IMR-90 (cell line): ENCODE results near the gene RUSF1. TPM values are rescaled to one million over a fixed set of nuclear protein-coding genes. Genes with fewer than 3 reads are reported as not detected.

Source experiments
- ATAC-seq: fragments of 200-7000 bp; cut with Tn5 transposase; 2 replicates; pipeline ENCODE4 v1.9.1; 2020; ENCODE audit warnings: low read depth, mild to moderate bottlenecking, moderate library complexity
- BruUV-seq: library from RNA; stranded (reverse); fragments of 400-500 nt; replicated peaks from 2 replicates; lab custom pipeline; 2021; lab: Mats Ljungman, UMichigan
- CTCF ChIA-PET: fragments of 300-600 bp; formaldehyde crosslinking; extraction: SDS; loops from one replicate; lab custom pipeline; 2021; ENCODE audit warnings: antibody characterized with exemption; lab: Yijun Ruan, JAX
- POLR2A ChIA-PET: fragments of 300-600 bp; sonication (Branson Sonifier 250); formaldehyde crosslinking; loops from one replicate; lab custom pipeline; 2022; ENCODE audit warnings: antibody characterized with exemption; ENCODE audit not compliant: unreplicated experiment; lab: Charles Lee
- DNase-seq: peaks from one replicate; pipeline ENCODE4 v3.0.0; 2013
- H2AFZ ChIP-seq: replicated peaks from 2 replicates; pipeline ENCODE3; 2013; ENCODE audit warnings: low read length, mild to moderate bottlenecking; ENCODE audit not compliant: poor library complexity
- H2AK5ac ChIP-seq: 2 replicates; pipeline ENCODE4 v1.6.1; 2013; ENCODE audit warnings: low read depth, low read length, inconsistent platforms
- H2AK9ac ChIP-seq: replicated peaks from 2 replicates; pipeline ENCODE3; 2013; ENCODE audit warnings: mild to moderate bottlenecking, low read depth, low read length, moderate library complexity; ENCODE audit not compliant: poor library complexity
- H2BK120ac ChIP-seq: 2 replicates; pipeline ENCODE4 v1.6.1; 2013; ENCODE audit warnings: low read depth, low read length, inconsistent platforms
- H2BK15ac ChIP-seq: 3 replicates; pipeline ENCODE4 v1.6.1; 2013; ENCODE audit warnings: low read depth, low read length, inconsistent platforms
- H2BK20ac ChIP-seq: 2 replicates; pipeline ENCODE4 v1.6.1; 2013; ENCODE audit warnings: low read depth, mild to moderate bottlenecking, inconsistent platforms, low read length, moderate library complexity
- H2BK5ac ChIP-seq: 2 replicates; pipeline ENCODE4 v1.6.1; 2013; ENCODE audit warnings: mild to moderate bottlenecking, low read depth, low read length, inconsistent platforms; ENCODE audit not compliant: poor library complexity, severe bottlenecking
- H3K14ac ChIP-seq: replicated peaks from 2 replicates; pipeline ENCODE4 v1.6.1; 2013; ENCODE audit warnings: low read depth, low read length, inconsistent platforms
- H3K18ac ChIP-seq: 2 replicates; pipeline ENCODE4 v1.6.1; 2013; ENCODE audit warnings: low read depth, low read length, control low read depth
- H3K23ac ChIP-seq: 2 replicates; pipeline ENCODE4 v1.6.1; 2013; ENCODE audit warnings: low read depth, low read length, inconsistent platforms
- H3K27ac ChIP-seq: 2 replicates; pipeline ENCODE4 v1.5.1; 2013; ENCODE audit warnings: mild to moderate bottlenecking, control low read depth, low read length; ENCODE audit not compliant: insufficient read depth
- H3K27me3 ChIP-seq: 2 replicates; pipeline ENCODE4 v1.6.1; 2013; ENCODE audit warnings: low read length; ENCODE audit not compliant: control insufficient read depth, insufficient read depth
- H3K36me3 ChIP-seq: 2 replicates; pipeline ENCODE4 v1.6.1; 2013; ENCODE audit warnings: low read length, mixed read lengths; ENCODE audit not compliant: control insufficient read depth, insufficient read depth
- H3K4ac ChIP-seq: 2 replicates; pipeline ENCODE4 v1.6.1; 2013; ENCODE audit warnings: low read depth, low read length, inconsistent platforms
- H3K4me1 ChIP-seq: 2 replicates; pipeline ENCODE4 v1.6.1; 2013; ENCODE audit warnings: low read length, mixed read lengths; ENCODE audit not compliant: control insufficient read depth, insufficient read depth
- H3K4me2 ChIP-seq: 2 replicates; pipeline ENCODE4 v1.6.1; 2013; ENCODE audit warnings: low read depth, mild to moderate bottlenecking, control low read depth, low read length, moderate library complexity
- H3K4me3 ChIP-seq: 2 replicates; pipeline ENCODE4 v1.5.1; 2013; ENCODE audit warnings: low read depth, mild to moderate bottlenecking, control low read depth, low read length, moderate library complexity; ENCODE audit not compliant: insufficient read depth
- H3K56ac ChIP-seq: 2 replicates; pipeline ENCODE4 v1.6.1; 2013; ENCODE audit warnings: low read length, inconsistent platforms; ENCODE audit not compliant: insufficient read depth; ENCODE audit errors: extremely low read depth
- H3K79me1 ChIP-seq, 2 experiments: 2 replicates each; pipeline ENCODE4 v1.6.1; 2013; ENCODE audit warnings: low read length in 2 of 2, inconsistent platforms in 1 of 2, low read depth in 1 of 2
- H3K9ac ChIP-seq: 2 replicates; pipeline ENCODE4 v1.6.1; 2013; ENCODE audit warnings: low read depth, low read length, control low read depth
- H3K9me1 ChIP-seq: 2 replicates; pipeline ENCODE4 v1.6.1; 2013; ENCODE audit warnings: low read length, inconsistent platforms; ENCODE audit not compliant: insufficient read depth
- H3K9me3 ChIP-seq: 2 replicates; pipeline ENCODE4 v1.6.1; 2013; ENCODE audit warnings: low read length; ENCODE audit not compliant: control insufficient read depth, insufficient read depth
- H4K20me1 ChIP-seq: 2 replicates; pipeline ENCODE4 v1.6.1; 2013; ENCODE audit warnings: low read length, inconsistent platforms; ENCODE audit not compliant: insufficient read depth
- H4K5ac ChIP-seq: 2 replicates; pipeline ENCODE4 v1.6.1; 2013; ENCODE audit warnings: mild to moderate bottlenecking, low read depth, low read length, control low read depth
- H4K8ac ChIP-seq, 2 experiments: 2 replicates each; pipeline ENCODE4 v1.6.1; 2013; ENCODE audit warnings: low read depth in 2 of 2, low read length in 2 of 2, control low read depth in 1 of 2, inconsistent platforms in 1 of 2
- H4K91ac ChIP-seq: 2 replicates; pipeline ENCODE4 v1.6.1; 2013; ENCODE audit warnings: low read depth, low read length, inconsistent platforms; ENCODE audit not compliant: insufficient read depth
- BHLHE40 ChIP-seq: fragments of 150-350 bp; IDR thresholded peaks from 2 replicates; pipeline ENCODE4 v1.6.1; 2016; ENCODE audit warnings: mild to moderate bottlenecking, low read depth, low read length
- CEBPB ChIP-seq: IDR thresholded peaks from 2 replicates; pipeline ENCODE4 v1.6.1; 2012; ENCODE audit warnings: low read depth, low read length, improper control_type of control experiment
- FOS ChIP-seq: fragments of 150-350 bp; IDR thresholded peaks from 2 replicates; pipeline ENCODE4 v1.6.1; 2016; ENCODE audit warnings: low read depth, low read length
- MAFK ChIP-seq: IDR thresholded peaks from 2 replicates; pipeline ENCODE4 v1.6.1; 2012; ENCODE audit warnings: low read depth, low read length, improper control_type of control experiment
- MXI1 ChIP-seq: IDR thresholded peaks from 2 replicates; pipeline ENCODE4 v1.6.1; 2012; ENCODE audit warnings: low read depth, mild to moderate bottlenecking, low read length, moderate library complexity, borderline replicate concordance
- RAD21 ChIP-seq: IDR thresholded peaks from 2 replicates; pipeline ENCODE4 v1.6.1; 2012; ENCODE audit warnings: low read length, improper control_type of control experiment
- whole genome bisulfite sequencing, 2 experiments: methylation state at CpG; one replicate each; pipeline versions ENCODE4 v1.1.5 to v1.1.7; 2013; ENCODE audit warnings: missing lambda C conversion rate in 2 of 2; ENCODE audit not compliant: insufficient read length in 1 of 2; ENCODE audit errors: extremely low coverage in 2 of 2; 5-methylcytosine and 5-hydroxymethylcytosine counted together
- dilution Hi-C: fragments of 300-500 bp; cut with HindIII; formaldehyde crosslinking; loops from one replicate; pipeline ENCODE4 v1.14.3; 2018; ENCODE audit warnings: low sequenced_read_pairs; ENCODE audit not compliant: unreplicated experiment
- in situ Hi-C: fragments of 300-500 bp; cut with MboI; formaldehyde crosslinking; loops from 3 replicates; pipeline ENCODE4 v1.14.3; 2019; ENCODE audit warnings: low sequenced_read_pairs, inconsistent platforms, mixed read lengths
- intact Hi-C: fragments of 100-400 bp; cut with micrococcal nuclease; formaldehyde crosslinking; loops from 2 replicates; pipeline ENCODE4 v1.10.0; 2022
- polyA plus RNA-seq, 3 experiments: library from polyadenylated mRNA; depleted of rRNA; stranded (reverse); fragments of >200 nt; gene quantifications; 2 replicates each; pipeline ENCODE4 v1.2.3, GENCODE V29; 2012; ENCODE audit warnings: low replicate concordance in 1 of 3
- total RNA-seq: library from RNA; depleted of rRNA; stranded (reverse); fragments of >200 nt; gene quantifications from 2 replicates; pipeline ENCODE4 v1.2.3, GENCODE V29; 2012
- TF ChIP-seq, protein P1 (sequence below): fragments of 150-350 bp; IDR thresholded peaks from 2 replicates; pipeline ENCODE4 v1.6.1; 2016; ENCODE audit warnings: low read depth, mild to moderate bottlenecking, low read length, moderate library complexity, borderline replicate concordance
- TF ChIP-seq, protein P2 (sequence below): conservative IDR thresholded peaks from 2 replicates; pipeline ENCODE4 v1.5.1; 2012; ENCODE audit warnings: mild to moderate bottlenecking, low read depth, low read length, improper control_type of control experiment

RUSF1 gene
- total and polyA plus RNA-seq, 2 of the 4 experiments (the other 2 are of a cell fraction) = 22.9 to 65.0 TPM

DNA sequence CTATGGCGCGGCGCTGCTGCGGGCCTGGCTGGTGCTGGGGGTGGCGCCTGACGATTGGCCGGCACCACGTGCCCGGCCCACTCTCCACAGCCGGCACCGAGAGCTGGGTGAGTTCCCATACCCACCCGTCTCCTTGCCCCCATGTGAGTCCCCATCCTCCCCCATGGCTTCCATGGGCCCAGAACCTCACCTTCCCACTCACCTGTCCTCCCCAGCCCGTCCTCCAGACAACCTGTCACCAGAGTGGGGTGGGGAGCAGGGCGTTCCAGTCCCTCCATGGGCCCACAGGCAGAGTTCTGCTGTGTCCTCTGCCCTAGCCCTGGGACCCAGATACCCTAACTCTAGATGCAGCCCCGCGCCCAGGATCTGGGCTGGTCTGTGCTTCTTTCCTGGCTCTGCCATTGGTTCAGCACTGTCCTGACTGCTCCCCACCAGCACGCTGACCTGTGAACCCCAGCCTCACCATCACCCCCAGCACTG, 43.4 kb downstream of the RUSF1 start:
- no peak overlapping the region for H3K9ac ChIP-seq
- peaks cover 6 to 12% of the 10 kb centered on the region in 2 experiments; a peak in 3 of 4 replicates for H3K79me1 ChIP-seq
- H3K56ac ChIP-seq = no peak overlapping the region
- H4K8ac ChIP-seq = no peak overlapping the region
- no peaks in the 10 kb centered on the region for H4K20me1 ChIP-seq
- no peak for ATAC-seq
- H2BK15ac ChIP-seq = no peak overlapping the region
- no peak overlapping the region for H3K27ac ChIP-seq
- H3K9me1 ChIP-seq = 0 out of 2 replicates have a peak, but pooled peaks cover 5% of the 10 kb centered on the region
- dilution Hi-C loops = no loop called here
- POLR2A ChIA-PET = no interaction called here
- DNase-seq = no peak
- in situ Hi-C loops = loop anchor here (10.0 to 25.0 kb wide), 2 partner anchors 390 to 397 kb away; partner anchors contain the start of genes ZNF267, ZNF646 and ZNF668
- no peak overlapping the region for H3K4ac ChIP-seq
- 98% methylated on average over 9 of the region's 17 CpGs; no CpG with 5 or more reads in 1 of the 2 experiments for WGBS, 2 experiments
- H3K4me3 ChIP-seq = no peak overlapping the region
- no peak overlapping the region for H4K91ac ChIP-seq
- CTCF ChIA-PET = no interaction called here
- H2BK120ac ChIP-seq = no peak overlapping the region
- no peaks in the 10 kb centered on the region for H3K27me3 ChIP-seq
- H3K14ac ChIP-seq = no peak overlapping the region
- H3K18ac ChIP-seq = no peak overlapping the region
- no peak overlapping the region for H3K23ac ChIP-seq
- H4K5ac ChIP-seq = no peak overlapping the region
- TF ChIP-seq CEBPB (no peak), FOS (no peak), MXI1 (no peak), RAD21 (no peak), MAFK (no peak), BHLHE40 (no peak)
- TF ChIP-seq, protein P1, sequence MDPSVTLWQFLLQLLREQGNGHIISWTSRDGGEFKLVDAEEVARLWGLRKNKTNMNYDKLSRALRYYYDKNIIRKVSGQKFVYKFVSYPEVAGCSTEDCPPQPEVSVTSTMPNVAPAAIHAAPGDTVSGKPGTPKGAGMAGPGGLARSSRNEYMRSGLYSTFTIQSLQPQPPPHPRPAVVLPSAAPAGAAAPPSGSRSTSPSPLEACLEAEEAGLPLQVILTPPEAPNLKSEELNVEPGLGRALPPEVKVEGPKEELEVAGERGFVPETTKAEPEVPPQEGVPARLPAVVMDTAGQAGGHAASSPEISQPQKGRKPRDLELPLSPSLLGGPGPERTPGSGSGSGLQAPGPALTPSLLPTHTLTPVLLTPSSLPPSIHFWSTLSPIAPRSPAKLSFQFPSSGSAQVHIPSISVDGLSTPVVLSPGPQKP = no peak
- TF ChIP-seq, protein P2, sequence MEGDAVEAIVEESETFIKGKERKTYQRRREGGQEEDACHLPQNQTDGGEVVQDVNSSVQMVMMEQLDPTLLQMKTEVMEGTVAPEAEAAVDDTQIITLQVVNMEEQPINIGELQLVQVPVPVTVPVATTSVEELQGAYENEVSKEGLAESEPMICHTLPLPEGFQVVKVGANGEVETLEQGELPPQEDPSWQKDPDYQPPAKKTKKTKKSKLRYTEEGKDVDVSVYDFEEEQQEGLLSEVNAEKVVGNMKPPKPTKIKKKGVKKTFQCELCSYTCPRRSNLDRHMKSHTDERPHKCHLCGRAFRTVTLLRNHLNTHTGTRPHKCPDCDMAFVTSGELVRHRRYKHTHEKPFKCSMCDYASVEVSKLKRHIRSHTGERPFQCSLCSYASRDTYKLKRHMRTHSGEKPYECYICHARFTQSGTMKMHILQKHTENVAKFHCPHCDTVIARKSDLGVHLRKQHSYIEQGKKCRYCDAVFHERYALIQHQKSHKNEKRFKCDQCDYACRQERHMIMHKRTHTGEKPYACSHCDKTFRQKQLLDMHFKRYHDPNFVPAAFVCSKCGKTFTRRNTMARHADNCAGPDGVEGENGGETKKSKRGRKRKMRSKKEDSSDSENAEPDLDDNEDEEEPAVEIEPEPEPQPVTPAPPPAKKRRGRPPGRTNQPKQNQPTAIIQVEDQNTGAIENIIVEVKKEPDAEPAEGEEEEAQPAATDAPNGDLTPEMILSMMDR = no peak
- H3K36me3 ChIP-seq = peaks cover 30% of the 10 kb centered on the region
- H2BK5ac ChIP-seq = no peak overlapping the region
- no peak overlapping the region for H2AFZ ChIP-seq
- H2AK5ac ChIP-seq = no peak overlapping the region
- BruUV-seq = no TSS peak
- peak overlapping the region; percentile 65 for H2AK9ac ChIP-seq
- H3K4me1 ChIP-seq = no peaks in the 10 kb centered on the region
- H3K9me3 ChIP-seq = no peaks in the 10 kb centered on the region
- H3K4me2 ChIP-seq = no peak overlapping the region
- H2BK20ac ChIP-seq = no peak overlapping the region
- intact Hi-C loops = no loop called here
